GM21367 (cell line): ENCODE data around the gene CAMTA1.
"Not testable (repeated sequence)": the region's sequence is repeated elsewhere in the genome, so short reads cannot be mapped to it uniquely, and the experiment has no call there.

Experiments
- ATAC-seq: cut with Tn5 transposase; IDR thresholded peaks from one replicate; pipeline ENCODE4 v1.9.1; 2021; ENCODE audit not compliant: unreplicated experiment

CAMTA1 gene

GRCh38 chr1:7120863-7121621, 335.8 kb downstream of the CAMTA1 start:
- no peak for ATAC-seq

- no peak for ATAC-seq
Measured at GRCh38 chr1:7121622-7121988, 336.4 kb downstream of the CAMTA1 start.

GRCh38 chr1:7127322-7128075, 342.2 kb downstream of the CAMTA1 start:
- no peak for ATAC-seq

GRCh38 chr1:7128293-7128692, 343.0 kb downstream of the CAMTA1 start:
- no peak for ATAC-seq

DNA sequence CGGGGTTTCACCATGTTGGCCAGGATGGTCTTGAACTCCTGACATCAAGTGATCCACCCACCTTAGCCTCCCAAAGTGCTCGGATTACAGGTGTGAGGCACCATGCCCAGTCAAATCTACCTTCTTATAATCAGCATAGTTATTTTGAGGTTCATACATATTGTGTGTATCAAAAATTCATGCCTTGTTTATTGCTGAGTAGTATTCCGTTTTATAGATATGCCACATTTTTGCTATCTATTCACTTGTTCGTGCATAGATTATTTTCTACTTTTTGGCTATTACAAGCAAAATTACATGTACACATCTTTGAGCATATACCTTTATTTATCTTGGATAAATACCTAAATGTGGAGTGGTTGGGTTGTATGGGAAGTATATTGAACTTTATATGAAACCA, 344.9 kb downstream of the CAMTA1 start:
- no peak for ATAC-seq

- no peak for ATAC-seq
Measured at GRCh38 chr1:7135493-7135892, 350.2 kb downstream of the CAMTA1 start.

DNA sequence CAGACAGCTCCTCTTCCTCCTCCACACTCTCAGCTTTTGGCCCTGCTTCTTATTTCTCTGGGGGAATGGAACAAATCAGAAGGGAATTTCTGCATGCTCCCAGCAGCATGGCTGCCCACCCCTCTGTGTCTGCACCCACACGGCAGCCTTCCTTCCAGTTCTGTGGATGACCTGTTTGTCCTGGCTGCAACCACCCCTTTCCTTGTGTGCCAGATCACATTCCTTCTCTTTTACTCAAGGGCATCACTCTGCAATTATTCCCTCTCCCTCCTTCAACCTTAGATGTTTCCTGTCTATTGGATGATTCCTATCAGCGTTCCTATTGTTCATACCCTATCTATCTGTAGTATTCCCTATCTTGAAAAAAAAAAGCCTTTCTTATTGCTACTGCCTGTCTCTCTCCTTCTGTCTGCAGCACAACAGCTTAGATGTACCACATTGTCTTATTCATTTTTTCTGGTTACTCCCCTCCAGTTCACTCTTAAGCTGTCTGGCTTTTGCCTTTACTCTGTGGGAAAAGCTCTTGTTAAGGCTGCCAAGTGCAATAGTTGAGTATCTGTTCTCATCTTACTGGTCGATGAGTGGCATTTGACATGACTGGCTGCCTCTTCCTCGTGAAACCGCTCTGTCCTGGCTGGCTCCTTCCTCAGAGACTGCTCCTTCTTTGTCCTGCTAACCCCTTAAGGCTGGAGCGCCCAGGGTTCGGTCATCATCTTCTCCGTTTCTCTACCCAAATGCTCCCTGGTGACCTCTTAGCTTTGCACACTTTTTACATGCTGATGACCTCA, 351.1 kb downstream of the CAMTA1 start:
- no peak for ATAC-seq

DNA sequence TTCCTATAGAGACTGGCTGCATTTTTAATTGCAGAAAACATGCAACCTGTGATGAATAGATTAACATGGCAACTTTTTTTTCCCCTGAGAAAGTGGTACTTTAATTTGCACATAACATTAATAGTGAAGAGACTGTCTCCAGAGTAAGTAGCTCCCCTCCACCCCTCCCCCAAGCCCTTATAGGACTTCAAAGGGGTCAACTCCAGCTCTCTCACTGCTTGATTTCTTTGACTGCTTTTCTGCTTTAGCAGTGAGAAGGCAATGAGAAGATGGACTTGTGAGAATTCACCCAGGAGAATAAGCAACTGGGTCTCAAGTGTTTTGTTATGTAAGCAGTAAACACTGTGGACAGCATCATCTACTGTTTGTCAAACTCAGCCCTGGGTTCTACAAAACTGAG, 355.0 kb downstream of the CAMTA1 start:
- no peak for ATAC-seq

GRCh38 chr1:7145947-7146346, 360.7 kb downstream of the CAMTA1 start:
- no peak for ATAC-seq

DNA sequence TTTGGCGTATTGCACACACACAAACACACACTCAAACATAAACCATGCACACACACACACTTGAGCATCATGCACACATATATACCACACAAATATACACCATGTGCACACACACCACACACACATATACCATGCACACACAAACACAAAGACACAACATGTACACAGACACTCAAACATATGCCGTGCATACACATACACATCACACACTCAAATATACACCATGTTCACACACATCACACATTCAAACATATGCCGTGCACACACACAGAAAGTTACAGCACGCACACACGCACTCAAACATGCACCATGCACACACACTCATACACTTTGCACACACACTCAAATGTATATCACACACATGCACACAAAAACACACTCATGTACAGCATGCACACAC, 361.5 kb downstream of the CAMTA1 start:
- ATAC-seq, result no peak

DNA sequence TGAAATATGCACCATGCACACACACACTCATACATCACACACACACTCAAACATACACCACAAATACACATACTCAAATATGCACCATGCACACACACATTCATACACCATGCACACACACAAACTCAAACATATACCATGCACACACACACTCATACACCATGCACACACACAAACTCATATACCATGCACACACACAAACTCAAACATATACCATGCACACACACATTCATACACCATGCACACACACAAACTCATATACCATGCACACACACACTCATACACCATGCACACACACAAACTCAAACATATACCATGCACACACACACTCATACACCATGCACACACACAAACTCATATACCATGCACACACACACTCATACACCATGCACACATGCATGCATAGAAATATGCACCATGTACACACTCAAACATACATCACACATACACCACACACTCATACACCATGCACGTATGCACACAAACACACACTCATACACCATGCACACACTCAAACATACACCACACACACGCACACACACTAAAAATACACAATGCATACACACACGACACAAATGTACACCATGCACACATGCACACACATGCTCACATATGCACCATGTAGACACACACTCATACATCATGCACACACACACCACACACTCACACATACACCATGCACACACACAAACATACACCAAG, 362.5 kb downstream of the CAMTA1 start:
- ATAC-seq, result not testable (repeated sequence)

DNA sequence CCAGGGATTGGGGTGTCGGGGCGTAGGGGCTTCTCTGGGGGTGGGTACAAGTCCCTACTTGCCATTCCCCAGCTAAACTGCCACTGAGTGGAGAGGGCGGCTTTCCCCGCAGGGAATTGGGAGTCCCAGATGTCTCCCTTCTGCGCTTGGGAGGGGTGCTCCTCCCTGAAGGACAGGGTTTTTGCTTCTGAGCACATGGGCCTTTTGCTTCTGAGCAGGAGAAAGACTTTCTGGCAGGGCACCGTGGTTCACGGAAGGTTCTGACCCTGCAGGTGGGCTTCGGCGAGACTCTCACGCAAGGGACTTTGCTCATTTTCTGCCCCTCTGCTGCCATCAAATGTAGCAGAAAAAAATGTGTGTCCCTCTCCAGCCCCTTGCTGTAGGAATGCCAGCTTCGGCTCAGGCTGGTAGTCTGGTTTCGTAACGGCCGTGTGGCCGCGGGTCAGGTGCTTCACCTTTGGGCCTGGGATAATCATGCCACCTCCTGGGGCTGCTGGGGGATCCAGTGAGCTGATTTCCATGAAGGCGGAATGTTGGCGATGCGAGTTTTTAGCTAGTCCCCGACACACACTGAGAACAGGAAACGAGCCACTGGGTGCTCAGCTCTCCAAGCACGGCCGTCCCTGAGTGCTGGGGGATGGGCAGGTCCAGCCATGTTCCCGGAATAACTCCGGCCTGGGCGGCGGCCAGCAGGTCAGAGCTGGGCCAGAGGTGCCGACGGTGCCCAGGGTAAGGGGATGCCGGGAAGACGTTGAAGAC, 364.0 kb downstream of the CAMTA1 start:
- ATAC-seq, result no peak

GRCh38 chr1:7150724-7151280, 365.5 kb downstream of the CAMTA1 start:
- ATAC-seq, result no peak

GRCh38 chr1:7151978-7152377, 366.7 kb downstream of the CAMTA1 start:
- no peak for ATAC-seq

DNA sequence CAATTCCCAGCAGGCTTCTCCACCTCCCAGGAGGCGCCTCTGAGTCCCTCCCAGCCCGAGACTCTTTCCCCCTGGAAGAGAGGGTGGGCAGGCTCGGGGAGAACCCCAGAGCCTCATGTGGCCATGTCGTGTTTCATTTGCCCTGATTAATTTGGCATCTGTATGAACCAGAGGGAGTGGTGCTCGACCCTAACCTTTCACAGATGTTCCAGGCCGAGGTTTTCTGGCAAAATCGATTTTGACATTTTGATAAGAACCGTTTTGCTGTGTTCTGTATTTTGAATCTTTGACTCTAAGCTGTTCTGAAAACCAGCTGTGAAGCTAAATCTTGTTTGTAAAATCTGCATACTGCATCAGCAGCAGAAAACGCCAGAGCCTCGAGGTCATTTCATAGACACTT, 367.4 kb downstream of the CAMTA1 start:
- ATAC-seq, result no peak

DNA sequence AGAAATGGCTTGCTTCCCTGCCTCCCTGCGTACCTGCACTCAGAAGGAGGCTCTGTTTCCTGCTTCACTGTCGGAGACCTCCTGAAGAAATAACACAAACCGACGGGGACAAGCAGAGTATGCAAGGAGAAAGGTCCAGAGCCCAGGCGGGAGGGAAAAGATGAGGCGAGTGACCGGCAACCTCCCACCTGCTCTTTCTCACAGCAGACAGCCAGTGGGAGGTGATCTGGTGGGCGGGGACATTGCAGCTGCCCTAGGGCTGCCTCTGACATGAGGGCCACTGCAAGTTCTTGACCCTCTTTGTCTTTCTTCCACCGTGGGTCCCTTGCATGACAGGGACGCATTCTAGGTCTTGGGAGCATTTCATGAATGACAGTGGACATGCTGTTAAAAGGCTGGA, 368.2 kb downstream of the CAMTA1 start:
- no peak for ATAC-seq

DNA sequence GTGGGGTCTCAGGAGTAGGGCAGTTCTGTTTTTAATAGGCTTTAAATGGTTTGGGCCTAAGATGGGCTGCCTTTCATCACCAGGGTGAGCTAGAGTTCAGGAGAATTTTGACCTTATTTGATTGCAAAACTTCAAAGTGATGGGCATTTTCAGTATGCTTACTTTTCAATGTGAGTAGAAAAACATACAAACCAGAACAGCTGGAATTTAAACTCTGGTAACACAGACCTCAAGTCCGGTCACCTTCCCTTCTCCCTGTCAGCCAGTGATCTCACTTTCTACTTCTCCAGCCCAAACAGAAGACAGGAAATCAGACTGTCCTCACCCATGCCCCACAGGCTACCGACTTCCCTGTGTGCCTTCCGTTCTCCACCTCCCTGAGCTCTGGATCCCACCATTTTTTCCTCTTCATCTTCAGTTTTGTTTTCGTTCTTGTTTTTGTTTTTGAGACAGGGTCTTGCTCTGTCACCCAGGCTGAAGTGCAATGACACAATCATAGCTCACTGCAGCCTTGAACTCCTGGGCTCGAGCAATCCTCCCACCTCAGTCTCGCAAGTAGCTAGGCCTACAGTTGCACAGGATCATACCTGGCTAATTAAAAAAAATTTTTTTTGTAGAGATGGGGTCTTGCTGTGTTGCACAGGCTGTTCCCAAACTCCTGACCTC, 374.0 kb downstream of the CAMTA1 start:
- ATAC-seq, result no peak

GRCh38 chr1:7168554-7168953, 383.3 kb downstream of the CAMTA1 start:
- ATAC-seq, result not testable (repeated sequence)

DNA sequence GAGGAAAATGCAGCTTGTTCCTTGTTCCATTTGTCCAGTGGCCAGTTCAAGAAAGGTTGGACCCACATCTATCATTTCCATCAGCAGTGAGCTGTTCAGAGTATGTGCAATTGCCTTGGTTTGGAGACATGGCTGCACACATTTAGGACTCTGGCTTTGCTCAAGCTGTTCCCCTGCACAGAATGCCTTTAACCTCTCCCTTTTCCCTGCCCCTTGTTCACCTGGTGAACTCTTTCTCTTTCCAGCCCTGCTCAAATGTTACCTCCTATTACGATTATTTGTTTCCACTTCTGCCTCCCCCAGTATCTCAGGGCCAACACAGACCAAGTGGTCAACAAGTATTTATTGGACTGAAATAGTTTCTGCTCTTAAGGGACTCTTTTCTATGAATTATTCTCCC, 385.9 kb downstream of the CAMTA1 start:
- no peak for ATAC-seq

- no peak for ATAC-seq
Measured at GRCh38 chr1:7171574-7171973, 386.3 kb downstream of the CAMTA1 start.
